Muscle layer of colon (tissue), 2 donors: Measurements from ENCODE around the gene PLXNB3.

Source experiments
- H3K27ac ChIP-seq: one replicate; pipeline ENCODE4 v1.7.0; 2013; ENCODE audit warnings: low read depth, mild to moderate bottlenecking, low read length, moderate library complexity
- H3K27me3 ChIP-seq, 2 donors: one replicate each; pipeline ENCODE4 v1.7.0; 2013; ENCODE audit warnings: low read length in 2 of 2, mild to moderate bottlenecking in 2 of 2; ENCODE audit not compliant: insufficient read depth in 2 of 2, control insufficient read depth in 1 of 2
- H3K36me3 ChIP-seq: one replicate; pipeline ENCODE4 v1.7.0; 2013; ENCODE audit warnings: mild to moderate bottlenecking, low read length; ENCODE audit not compliant: insufficient read depth
- H3K4me1 ChIP-seq: one replicate; pipeline ENCODE4 v1.7.0; 2013; ENCODE audit warnings: mild to moderate bottlenecking, low read length; ENCODE audit not compliant: insufficient read depth
- H3K4me3 ChIP-seq, 2 donors: one replicate each; pipeline ENCODE4 v1.7.0; 2013; ENCODE audit warnings: low read length in 2 of 2, low read depth in 1 of 2, mild to moderate bottlenecking in 1 of 2, moderate library complexity in 1 of 2
- H3K9ac ChIP-seq: one replicate; pipeline ENCODE4 v1.7.0; 2013; ENCODE audit warnings: low read length
- H3K9me3 ChIP-seq: one replicate; pipeline ENCODE4 v1.7.0; 2013; ENCODE audit warnings: mild to moderate bottlenecking, low read length
- donor health status: abdominal sarcoma.
- donor health status: Adenocarcinoma of cecum.

Gene PLXNB3

GRCh38 chrX:153771415-153772315, 7.6 kb downstream of the PLXNB3 start:
- Histone ChIP-seq H3K36me3 (peaks cover 16% of the 10 kb centered on the region), H3K4me3 (no peak overlapping the region), H3K27me3 (peaks cover 0 to 15% of the 10 kb centered on the region in 2 donors), H3K9me3 (no peaks in the 10 kb centered on the region), H3K4me1 (no peaks in the 10 kb centered on the region), H3K27ac (no peak overlapping the region), H3K9ac (no peak overlapping the region)

GRCh38 chrX:153772316-153773217, 8.5 kb downstream of the PLXNB3 start:
- peaks cover 0 to 15% of the 10 kb centered on the region in 2 donors for H3K27me3 ChIP-seq
- H3K27ac ChIP-seq = no peak overlapping the region
- no peaks in the 10 kb centered on the region for H3K4me1 ChIP-seq
- H3K36me3 ChIP-seq = peaks cover 16% of the 10 kb centered on the region
- no peaks in the 10 kb centered on the region for H3K9me3 ChIP-seq
- H3K4me3 ChIP-seq = no peak overlapping the region
- no peak overlapping the region for H3K9ac ChIP-seq

- Histone ChIP-seq H3K4me3 (no peak overlapping the region), H3K27me3 (peaks cover 0 to 15% of the 10 kb centered on the region in 2 donors), H3K27ac (no peak overlapping the region), H3K4me1 (no peaks in the 10 kb centered on the region), H3K36me3 (peaks cover 13% of the 10 kb centered on the region), H3K9ac (no peak overlapping the region), H3K9me3 (no peaks in the 10 kb centered on the region)
These were observed 9.2 kb downstream of the PLXNB3 start for GRCh38 chrX:153773218-153773611.

DNA sequence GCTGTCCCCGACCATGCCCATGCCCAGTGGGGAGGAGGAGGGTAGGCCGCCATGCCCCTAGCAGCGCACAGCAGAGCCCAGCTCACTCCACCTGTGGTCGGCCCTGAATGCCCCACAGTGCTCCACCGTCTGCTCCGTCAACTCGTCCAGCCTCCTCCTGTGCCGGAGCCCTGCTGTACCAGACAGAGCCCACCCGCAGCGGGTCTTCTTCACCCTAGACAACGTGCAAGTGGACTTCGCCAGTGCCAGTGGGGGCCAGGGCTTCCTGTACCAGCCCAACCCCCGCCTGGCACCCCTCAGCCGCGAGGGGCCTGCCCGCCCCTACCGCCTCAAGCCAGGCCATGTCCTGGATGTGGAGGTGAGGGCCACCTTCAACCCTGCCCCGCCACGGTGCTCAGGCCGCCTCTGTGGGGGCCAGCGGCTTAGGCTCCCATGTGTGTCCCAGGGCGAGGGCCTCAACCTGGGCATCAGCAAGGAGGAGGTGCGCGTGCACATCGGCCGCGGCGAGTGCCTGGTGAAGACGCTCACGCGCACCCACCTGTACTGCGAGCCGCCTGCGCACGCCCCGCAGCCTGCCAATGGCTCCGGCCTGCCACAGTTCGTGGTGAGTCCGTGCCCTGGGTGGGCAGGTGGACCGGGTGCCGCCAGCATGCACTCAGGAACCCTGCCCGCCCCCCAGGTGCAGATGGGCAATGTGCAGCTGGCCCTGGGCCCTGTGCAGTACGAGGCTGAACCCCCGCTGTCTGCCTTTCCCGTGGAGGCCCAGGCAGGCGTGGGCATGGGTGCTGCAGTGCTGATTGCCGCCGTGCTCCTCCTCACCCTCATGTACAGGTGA, 9.9 kb downstream of the PLXNB3 start:
- H3K9me3 ChIP-seq = no peaks in the 10 kb centered on the region
- H3K36me3 ChIP-seq = peaks cover 11% of the 10 kb centered on the region
- peaks cover 0 to 13% of the 10 kb centered on the region in 2 donors for H3K27me3 ChIP-seq
- H3K27ac ChIP-seq = no peak overlapping the region
- H3K4me3 ChIP-seq = no peak overlapping the region
- no peaks in the 10 kb centered on the region for H3K4me1 ChIP-seq
- H3K9ac ChIP-seq = no peak overlapping the region

DNA sequence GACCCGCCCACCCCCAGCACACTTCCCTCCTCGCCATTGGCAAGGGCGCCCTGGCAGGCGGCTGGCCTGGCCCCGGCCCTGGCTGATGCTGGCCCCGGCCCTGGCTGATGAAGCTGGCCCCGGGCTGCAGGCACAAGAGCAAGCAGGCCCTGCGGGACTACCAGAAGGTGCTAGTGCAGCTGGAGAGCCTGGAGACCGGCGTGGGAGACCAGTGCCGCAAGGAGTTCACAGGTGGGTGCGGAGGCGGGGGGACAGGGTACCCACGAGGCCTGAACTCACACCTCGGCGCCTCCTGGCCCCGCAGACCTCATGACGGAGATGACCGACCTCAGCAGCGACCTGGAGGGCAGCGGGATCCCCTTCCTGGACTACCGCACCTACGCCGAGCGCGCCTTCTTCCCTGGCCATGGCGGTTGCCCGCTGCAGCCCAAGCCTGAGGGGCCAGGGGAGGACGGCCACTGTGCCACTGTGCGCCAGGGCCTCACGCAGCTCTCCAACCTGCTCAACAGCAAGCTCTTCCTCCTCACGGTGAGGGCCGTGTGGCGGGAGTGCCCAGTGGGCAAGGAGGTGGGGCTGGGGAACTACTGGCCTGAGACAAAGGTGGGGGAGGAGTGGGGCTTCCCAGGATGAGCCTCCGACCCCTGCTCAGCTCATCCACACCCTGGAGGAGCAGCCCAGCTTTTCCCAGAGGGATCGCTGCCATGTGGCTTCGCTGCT, 10.7 kb downstream of the PLXNB3 start:
- H3K4me1 ChIP-seq = no peaks in the 10 kb centered on the region
- peaks cover 0 to 8% of the 10 kb centered on the region in 2 donors for H3K27me3 ChIP-seq
- H3K9me3 ChIP-seq = no peaks in the 10 kb centered on the region
- no peak overlapping the region for H3K9ac ChIP-seq
- no peak overlapping the region for H3K4me3 ChIP-seq
- H3K36me3 ChIP-seq = peaks cover 10% of the 10 kb centered on the region
- no peak overlapping the region for H3K27ac ChIP-seq

DNA sequence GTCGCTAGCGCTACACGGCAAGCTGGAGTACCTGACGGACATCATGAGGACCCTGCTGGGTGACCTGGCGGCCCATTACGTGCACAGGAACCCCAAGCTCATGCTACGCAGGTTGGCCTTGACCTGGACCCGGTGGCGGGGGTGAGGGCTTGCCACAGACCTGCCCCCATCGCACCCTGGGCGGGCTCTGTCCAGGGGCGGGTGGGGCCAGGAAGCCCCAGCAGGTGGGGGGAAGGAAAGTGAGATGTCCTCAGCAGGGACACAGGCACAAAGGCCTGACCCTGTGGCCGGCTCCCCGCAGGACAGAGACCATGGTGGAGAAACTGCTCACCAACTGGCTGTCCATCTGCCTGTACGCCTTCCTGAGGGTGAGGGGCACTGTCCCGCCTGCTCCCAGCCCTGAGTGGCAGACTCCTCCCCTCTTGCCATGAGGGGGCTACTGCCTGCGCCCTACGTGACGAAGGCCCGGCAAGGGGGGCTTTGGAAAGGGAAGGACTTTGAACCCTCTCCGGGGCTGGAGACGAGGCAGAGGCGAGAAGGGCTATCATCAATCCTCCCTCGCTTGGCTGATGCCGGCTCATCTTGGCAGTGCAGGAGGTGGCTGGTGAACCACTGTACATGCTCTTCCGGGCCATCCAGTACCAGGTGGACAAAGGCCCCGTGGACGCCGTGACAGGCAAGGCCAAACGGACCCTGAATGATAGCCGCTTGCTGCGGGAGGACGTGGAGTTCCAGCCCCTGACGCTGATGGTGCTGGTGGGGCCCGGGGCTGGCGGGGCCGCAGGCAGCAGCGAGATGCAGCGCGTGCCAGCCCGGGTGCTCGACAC, 11.5 kb downstream of the PLXNB3 start:
- Histone ChIP-seq H3K4me3 (no peak overlapping the region), H3K27ac (no peak overlapping the region), H3K9me3 (no peaks in the 10 kb centered on the region), H3K9ac (no peak overlapping the region), H3K27me3 (peaks cover 0 to 8% of the 10 kb centered on the region in 2 donors), H3K36me3 (peaks cover 4% of the 10 kb centered on the region), H3K4me1 (peaks cover 5% of the 10 kb centered on the region)

DNA sequence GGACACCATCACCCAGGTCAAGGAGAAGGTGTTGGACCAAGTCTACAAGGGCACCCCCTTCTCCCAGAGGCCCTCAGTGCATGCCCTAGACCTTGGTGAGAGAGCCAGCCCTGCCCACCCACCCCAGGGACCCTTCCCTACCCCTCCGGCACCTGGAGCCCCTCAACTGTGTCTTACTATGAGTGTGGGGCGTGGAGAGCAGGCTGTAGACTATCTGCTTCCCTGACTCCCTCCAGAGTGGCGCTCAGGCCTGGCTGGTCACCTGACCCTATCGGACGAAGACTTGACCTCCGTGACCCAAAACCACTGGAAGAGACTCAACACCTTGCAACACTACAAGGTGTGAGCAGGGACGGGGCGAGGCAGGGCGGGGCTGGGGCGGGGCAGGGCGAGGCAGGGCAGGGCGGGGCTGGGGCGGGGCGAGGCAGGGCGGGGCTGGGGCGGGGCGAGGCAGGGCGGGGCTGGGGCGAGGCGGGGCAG, 12.1 kb downstream of the PLXNB3 start:
- no peak overlapping the region for H3K4me3 ChIP-seq
- peaks cover 0 to 9% of the 10 kb centered on the region in 2 donors for H3K27me3 ChIP-seq
- H3K9me3 ChIP-seq = no peaks in the 10 kb centered on the region
- no peak overlapping the region for H3K9ac ChIP-seq
- no peaks in the 10 kb centered on the region for H3K36me3 ChIP-seq
- peaks cover 7% of the 10 kb centered on the region for H3K4me1 ChIP-seq
- no peak overlapping the region for H3K27ac ChIP-seq

- Histone ChIP-seq H3K4me1 (peaks cover 7% of the 10 kb centered on the region), H3K4me3 (no peak overlapping the region), H3K9me3 (no peaks in the 10 kb centered on the region), H3K27ac (no peak overlapping the region), H3K9ac (no peak overlapping the region), H3K36me3 (no peaks in the 10 kb centered on the region), H3K27me3 (peaks cover 0 to 12% of the 10 kb centered on the region in 2 donors)
These were observed 12.6 kb downstream of the PLXNB3 start for GRCh38 chrX:153776611-153777045.

- Histone ChIP-seq H3K27ac (no peak overlapping the region), H3K4me1 (peaks cover 7% of the 10 kb centered on the region), H3K36me3 (no peaks in the 10 kb centered on the region), H3K9ac (no peak overlapping the region), H3K4me3 (no peak overlapping the region), H3K27me3 (peaks cover 0 to 10% of the 10 kb centered on the region in 2 donors), H3K9me3 (no peaks in the 10 kb centered on the region)
These were observed 13.4 kb downstream of the PLXNB3 start for GRCh38 chrX:153777261-153778090.
